ENCODE results near the gene TPMT.

The TPMT gene

DNA sequence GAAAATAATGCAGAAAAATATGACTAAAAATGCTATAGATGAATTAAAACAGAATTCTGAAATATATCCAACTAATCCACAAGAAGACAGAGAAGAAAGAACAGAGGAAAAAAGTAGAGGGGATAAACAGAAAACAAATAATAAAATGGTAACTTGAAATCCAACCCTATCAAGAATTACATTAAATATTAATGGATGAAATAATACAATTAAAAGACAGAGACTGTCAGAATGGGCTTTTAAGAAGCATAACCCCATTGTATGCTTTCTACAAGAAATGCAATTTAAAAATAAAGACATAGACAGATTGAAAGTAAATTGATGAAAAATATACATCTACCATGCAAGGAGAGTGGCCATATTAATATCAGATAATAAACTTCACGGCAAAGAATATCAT, 47.8 kb downstream of the TPMT start:
- DNase-seq = no peak

DNA sequence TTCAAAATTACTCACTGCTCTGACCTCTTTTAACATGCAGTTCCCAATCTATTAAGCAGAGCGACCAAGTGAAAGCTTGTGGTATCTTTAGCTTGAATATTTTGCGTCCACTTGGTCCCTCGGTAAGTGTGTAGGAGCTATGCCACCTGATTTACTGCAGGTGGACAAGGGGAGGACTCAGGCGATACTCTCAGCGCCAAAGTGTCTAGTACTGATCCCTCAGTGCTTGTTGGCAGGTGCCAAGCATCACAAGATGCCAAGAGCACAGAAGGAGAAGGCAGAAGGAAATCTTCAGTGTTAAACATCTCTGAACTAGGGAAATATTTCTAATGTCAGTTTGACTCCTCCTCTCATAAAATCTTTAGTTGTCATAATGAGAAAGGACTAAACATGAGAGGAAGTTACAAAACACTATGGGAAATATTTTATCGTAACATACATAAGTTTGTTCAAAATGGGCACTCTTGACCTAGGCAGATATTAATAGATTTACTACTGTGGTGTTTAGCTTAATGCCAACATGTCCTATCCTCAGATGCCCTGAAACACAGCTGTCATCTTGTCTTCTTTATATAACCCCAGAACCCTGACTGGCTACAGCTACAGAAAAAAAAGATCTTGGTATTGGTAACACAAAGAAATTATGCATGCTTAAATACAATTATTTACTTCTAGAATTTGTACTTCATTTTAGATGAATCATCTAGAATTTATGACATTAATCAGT, 51.9 kb downstream of the TPMT start:
- no peak for DNase-seq

DNA sequence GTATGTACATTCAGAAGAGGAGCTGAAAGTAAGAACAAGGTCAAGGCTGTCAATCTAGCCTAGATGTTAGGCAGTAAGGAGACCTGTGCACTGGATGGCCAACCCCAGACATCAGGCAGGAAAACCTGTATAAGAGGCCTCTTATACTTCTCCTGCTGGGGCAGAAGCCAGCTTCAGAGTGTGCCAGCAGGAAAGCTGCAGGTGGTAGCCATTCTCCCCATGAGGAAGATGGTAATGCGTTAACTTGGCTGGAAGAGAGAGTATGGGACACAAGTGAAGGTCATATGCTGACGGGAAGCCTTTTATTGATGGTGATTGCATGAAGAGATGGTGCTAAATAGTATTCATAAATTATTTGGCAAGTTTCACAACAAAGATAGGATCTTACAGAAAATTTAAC, 53.0 kb downstream of the TPMT start:
- DNase-seq = no peak

DNA sequence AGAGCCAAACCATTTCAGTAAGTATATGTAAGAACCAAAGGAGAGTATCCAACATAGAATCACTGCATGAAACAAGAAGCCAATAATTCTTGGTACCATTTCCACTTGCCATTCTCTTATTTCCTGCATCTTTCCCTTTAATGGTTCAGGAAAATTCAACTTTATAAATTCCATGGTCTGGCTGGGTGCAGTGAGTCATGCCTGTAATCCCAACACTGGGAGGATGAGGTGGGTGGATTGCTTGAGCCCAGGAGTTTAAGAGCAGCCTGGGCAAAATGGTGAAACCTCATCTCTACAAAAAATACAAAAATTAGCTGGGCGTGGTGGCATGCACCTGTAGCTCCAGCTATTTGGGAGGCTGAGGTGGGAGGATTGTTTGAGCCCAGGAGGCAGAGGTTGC, 53.6 kb downstream of the TPMT start:
- no peak for DNase-seq

DNA sequence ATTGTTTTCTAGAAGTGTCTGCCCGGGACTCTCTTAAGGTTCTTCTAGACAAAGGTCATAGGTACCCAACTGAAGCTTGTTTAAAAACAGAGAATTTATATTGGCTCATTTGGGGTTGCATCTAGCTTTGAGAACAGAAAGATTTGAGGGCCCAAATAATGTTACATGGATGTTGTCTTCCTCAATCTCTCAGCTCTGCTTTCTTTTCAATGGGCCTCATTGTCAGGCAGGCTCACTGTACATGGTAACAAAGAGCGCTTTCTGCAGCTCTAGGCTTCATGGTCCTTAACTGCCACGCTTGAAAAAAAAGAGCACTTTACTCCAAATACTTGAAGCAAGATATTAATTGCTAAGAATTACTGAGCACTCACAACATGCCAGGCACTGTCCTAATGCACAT, 54.6 kb downstream of the TPMT start:
- DNase-seq = no peak

DNA sequence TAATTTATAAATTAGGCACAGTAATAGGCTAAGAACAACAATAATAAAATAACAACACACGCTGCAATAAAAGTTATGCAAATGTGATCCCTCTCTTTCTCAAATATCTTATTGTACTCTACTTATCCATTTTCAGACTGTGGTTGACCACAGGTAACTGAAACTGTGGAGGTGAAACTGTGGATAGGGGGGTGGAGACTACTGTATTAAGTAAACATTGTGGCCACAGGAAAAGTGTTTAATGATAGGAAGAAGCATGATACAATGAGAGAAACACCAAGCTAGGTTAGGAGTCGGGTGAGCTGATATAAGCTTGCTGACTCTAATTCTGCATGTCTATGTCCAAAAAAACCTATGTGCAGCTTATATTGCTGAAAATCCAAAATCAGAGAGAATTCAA, 55.4 kb downstream of the TPMT start:
- no peak for DNase-seq

DNA sequence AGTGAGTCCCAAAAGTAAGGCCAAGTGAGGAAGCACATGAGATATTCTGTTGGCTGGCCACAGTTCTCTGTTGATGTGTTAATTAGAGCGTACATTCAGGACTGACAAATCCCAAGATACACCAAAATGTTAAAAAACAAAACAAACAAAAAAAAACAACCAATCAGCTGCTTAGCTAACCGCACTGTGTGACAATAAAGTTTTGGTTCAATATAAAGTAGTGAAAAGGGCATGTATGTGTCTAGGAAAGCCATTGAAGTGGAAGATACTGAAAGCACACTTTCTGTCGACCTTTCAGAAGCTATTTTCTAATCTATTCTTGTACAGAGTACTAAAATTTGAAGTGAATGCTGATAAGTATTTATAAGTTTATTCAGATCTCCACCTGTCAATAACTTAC, 58.5 kb downstream of the TPMT start:
- DNase-seq = no peak

DNA sequence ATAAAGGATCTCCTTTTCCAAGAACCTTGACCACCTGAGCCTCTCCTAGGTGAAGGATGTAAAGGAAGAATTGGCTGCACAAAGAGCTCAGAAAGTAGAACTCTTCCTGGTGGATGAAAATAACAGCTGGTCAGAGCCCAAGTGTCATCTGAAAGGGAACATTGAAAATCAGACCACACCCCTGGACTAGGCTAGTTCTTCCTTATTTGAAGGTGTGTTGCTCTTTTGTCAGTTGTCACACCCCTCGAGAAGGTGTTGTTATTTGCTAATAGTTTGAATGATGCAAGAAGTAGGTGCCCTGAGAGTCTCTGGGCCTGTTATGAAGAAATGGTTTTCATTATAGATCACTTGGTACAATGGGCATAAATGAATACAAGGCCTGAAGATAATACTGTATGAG, 63.5 kb downstream of the TPMT start:
- DNase-seq = no peak

DNA sequence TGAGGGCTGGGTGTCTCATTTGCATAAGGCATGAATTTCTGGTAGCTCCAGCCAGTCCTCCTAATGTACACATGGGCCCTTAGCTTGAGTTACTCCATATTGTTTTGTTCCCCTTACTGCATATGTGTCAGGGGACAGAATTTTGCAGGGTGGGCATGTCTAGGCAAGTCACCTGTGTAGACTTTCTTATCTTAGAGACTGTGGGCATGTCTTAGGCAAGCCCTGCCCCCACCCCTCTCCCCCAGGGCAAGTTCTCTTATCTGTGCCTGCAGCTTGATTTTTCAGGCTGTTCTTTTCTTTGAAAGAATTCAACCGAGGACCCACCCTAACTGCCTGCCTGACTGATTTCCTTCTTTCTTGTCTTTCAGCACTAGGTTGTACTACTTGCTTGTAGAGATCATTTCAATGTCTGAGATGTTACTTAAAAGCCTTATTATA, 64.5 kb downstream of the TPMT start:
- DNase-seq = no peak

DNA sequence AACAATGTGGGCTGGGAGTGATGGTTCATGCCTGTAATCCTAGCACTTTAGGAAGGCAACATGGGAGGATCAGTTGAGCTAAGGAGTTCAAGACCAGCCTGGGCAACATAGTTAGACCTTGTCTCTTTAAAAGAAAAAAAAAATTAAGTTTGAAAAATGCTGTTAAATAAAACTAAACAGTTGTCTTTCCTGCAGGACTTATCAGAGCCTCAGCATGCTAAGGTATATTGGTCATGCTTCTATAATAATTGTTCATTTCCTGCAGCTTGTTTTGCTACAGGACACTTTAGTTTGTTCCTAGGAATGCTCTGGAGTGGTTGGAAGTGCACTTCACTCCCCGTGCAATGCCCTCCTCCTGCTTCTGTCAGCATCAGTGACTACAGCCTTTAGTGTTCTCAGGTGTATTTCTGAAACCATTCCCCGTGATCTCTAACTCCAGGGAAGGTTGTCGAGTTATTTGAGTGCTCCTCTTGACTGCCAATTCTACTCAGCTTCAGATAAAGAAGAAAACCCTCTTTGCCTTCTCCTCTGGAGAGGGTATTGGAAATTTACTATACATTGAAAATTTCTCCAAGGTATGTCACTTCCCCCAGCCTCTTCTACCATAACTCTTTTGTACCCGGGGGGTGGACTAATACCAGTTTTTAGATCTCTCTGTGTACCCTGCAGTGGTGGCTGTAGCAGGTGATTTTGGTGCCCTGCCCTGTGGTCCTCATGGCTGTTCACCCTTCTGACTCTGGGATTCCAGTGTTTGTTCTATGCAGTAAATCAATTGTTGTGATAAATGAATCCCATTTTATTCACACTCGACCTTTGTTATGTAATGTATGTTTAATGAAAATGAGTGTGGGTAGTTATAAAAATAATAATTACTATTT, 66.2 kb downstream of the TPMT start:
- no peak for DNase-seq

DNA sequence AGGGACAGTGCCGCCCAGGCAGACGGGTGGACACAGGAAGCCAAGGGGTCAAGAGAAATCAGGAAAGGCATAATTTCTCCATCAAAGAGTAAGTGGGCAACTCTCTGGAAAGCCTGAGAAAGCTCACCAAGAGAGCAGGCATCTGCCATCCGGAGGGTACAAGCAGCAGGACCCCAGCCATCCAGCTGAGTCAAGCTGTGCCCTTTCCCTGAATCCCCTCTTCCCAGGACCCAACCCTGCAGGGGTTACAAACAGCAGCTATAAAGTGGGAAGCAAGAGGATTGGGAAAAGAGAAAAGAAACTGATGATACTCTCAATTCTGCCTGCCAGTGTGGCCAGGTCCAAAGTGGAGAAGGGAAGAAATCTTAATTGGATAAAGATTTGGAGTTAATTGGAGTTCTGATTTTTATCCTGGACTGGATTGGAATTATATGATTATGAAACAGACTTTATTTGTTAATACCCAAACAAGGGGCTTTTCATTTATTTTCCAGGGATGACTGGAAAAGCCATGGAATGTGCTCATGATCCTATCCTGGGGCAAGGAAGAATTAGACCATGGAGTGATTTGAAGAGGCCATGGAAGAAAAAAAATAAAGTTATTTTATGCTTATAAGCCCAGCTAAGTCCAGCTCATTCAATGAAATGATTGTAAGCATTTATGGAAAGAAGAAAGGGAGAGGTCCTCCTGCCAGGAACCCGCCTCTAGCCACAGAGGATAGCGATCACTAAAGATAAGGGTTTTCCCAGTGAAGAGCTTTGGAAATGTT, 67.3 kb downstream of the TPMT start:
- DNase-seq = no peak

DNA sequence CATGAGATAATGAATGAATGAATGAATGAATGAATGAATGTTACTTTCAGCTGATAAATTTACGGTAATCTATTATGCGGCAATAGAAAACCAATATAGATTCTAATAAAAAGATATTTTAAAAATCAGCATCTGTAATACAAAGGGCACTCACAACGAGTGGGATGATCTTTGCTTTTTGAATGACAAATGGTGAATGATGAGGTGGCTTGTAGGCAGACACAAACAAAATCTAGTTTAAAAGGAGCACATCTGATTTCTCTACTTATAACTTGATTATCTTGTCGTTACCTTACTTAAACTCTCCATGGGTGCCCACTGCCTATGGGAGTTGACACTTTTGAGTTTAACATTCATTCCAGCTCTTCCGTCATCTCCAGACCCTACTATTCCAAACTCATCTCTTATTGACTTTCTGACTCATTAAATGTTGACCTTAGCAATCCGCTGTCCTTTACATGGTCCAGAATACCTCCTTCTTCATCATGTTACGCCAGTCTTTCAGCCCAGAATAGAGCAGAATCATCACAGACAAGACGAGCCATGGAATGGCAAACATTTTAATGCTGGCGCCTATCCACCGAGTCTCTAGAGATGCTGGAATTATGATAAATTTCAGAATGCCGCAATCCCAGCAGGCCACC, 73.7 kb downstream of the TPMT start:
- no peak for DNase-seq

DNA sequence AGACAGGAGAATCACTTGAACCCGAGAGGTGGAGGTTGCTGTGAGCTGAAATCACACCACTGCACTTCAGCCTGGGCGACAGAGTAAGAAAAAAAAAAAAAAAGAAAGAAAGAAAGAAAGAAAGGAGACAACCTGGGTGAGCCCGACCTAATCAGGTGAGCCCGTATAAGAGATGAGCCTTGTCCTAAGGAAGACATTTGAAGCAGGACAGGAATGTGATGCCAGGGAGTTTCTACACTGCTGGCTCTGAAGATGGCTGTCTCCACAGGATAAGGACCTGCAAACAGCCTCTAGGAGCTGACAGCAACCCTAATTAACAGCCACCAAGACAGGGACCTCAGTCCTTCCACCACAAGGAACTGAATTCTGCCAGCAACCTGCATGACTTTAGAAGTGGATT, 74.3 kb downstream of the TPMT start:
- DNase-seq = no peak

DNA sequence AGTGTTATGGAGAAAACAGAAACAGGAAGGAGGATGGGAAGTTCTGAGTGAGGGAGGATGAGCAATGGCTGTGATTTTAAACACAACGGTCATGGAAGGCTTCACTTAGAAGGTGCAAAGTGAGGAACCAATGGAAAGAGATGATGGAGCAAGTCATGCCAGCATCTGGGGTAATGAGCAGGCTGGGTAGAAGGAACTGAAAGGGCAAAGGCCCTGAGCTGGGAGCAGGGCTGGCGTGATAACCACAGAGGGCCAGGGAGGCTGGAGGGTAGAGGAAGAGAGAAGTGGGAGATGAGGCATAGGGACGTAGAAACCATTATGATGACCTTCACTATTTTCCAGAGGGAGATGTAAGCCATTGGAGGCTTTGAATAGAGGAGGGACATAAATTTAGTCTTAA, 76.0 kb downstream of the TPMT start:
- DNase-seq = no peak

Measured in SW 1271 (cell line).